Ishikawa (cell line): ENCODE data around the gene CIAO3.

ENCODE experiments used
- MAX ChIP-seq: IDR thresholded peaks from 2 replicates; pipeline ENCODE4 v1.6.1; 2012
- TCF12 ChIP-seq: IDR thresholded peaks from 2 replicates; pipeline ENCODE4 v1.6.1; 2012; ENCODE audit warnings: low read depth
- TF ChIP-seq, protein P1 (sequence below): IDR thresholded peaks from 2 replicates; pipeline ENCODE4 v1.6.1; 2012; ENCODE audit warnings: low read depth, mild to moderate bottlenecking

DNA sequence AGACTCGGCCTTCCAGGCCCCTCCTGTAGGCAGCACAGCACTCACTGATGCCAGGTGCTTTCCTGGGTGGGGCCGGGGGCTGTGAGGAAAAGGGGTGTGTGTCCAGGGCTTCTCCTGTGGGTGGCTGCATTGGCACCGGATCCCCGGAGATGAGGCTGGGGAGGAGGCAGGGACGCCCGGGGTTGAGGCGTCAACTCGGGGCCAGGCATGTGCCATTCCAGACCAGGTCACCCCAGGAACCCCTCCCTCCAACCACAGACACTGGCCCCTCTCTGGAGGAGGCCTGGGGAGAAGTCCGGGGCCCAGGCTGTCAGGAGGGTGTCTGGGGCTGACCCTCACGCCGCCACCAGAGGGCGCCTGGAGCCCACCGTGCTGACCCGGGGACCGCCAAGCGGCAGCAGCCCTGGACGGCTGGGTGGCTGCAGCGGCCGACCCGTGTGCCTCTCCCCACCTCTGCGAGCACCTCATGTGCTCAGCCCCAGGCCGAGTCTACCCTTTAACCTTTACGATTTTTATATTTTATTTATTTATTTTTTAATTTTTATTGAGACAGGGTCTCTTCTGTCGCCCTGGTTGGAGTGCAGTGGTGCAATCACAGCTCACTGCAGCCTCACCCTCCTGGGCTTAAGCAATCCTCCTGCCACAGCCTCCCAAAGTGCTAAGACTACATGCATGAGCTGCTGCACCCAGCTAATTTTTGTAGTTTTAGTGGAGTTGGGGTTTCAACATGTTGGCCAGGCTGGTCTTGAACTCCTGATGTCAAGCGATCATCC, 29.1 kb downstream of the CIAO3 start:
- TF ChIP-seq, protein P1, sequence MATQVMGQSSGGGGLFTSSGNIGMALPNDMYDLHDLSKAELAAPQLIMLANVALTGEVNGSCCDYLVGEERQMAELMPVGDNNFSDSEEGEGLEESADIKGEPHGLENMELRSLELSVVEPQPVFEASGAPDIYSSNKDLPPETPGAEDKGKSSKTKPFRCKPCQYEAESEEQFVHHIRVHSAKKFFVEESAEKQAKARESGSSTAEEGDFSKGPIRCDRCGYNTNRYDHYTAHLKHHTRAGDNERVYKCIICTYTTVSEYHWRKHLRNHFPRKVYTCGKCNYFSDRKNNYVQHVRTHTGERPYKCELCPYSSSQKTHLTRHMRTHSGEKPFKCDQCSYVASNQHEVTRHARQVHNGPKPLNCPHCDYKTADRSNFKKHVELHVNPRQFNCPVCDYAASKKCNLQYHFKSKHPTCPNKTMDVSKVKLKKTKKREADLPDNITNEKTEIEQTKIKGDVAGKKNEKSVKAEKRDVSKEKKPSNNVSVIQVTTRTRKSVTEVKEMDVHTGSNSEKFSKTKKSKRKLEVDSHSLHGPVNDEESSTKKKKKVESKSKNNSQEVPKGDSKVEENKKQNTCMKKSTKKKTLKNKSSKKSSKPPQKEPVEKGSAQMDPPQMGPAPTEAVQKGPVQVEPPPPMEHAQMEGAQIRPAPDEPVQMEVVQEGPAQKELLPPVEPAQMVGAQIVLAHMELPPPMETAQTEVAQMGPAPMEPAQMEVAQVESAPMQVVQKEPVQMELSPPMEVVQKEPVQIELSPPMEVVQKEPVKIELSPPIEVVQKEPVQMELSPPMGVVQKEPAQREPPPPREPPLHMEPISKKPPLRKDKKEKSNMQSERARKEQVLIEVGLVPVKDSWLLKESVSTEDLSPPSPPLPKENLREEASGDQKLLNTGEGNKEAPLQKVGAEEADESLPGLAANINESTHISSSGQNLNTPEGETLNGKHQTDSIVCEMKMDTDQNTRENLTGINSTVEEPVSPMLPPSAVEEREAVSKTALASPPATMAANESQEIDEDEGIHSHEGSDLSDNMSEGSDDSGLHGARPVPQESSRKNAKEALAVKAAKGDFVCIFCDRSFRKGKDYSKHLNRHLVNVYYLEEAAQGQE: no peak
- no peak for TF ChIP-seq TCF12
- no peak for TF ChIP-seq MAX
